GM12873 (cell line): ENCODE measurements around the gene NOG.

Experiments
- CTCF ChIP-seq: IDR thresholded peaks from 2 replicates; pipeline ENCODE4 v1.5.1; 2012; ENCODE audit warnings: low read depth, mild to moderate bottlenecking, moderate library complexity, low read length, control low read depth; ENCODE audit not compliant: insufficient read depth; ENCODE audit errors: missing control alignments

Gene NOG

DNA sequence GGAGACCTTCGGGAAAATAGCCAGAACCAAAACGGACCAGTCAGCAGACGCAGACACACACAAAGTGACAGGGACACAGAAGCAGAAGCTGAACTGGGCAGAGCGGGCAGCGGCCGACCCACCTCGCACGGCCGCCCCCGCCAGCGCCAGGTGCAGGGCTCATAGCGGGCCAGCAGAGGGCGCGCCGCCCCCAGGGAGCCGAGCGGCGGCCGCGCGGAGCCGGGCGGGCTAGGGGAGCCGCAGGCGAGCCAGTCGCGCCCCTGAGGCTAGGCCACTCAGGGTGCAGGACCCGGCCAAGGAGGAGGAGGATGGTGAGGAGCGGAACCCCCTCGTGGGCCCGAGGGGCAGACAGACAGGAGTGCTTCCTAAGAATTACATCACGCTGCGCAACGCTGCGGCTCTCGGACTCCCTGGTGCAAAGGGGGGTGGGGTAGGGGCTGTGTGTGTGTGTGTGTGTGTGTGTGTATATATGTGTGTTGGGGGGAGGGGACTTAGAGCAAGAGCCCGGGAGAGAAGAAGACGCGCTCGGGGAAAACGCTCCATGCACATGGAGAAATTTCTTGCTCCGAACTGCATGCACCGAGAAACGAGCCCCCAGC is 913 bp upstream of the NOG start:
- TF ChIP-seq CTCF: peak; percentile 80

GRCh38 chr17:56593086-56593645 is 333 bp upstream of the NOG start:
- no peak for TF ChIP-seq CTCF

GRCh38 chr17:56594320-56595107 is 1.0 kb downstream of the NOG start:
- no peak for TF ChIP-seq CTCF

- no peak for TF ChIP-seq CTCF
Measured at GRCh38 chr17:56595108-56595418, 1.6 kb downstream of the NOG start.

- no peak for TF ChIP-seq CTCF
Measured at GRCh38 chr17:56595831-56596690, 2.6 kb downstream of the NOG start.

GRCh38 chr17:56596691-56597494 is 3.4 kb downstream of the NOG start:
- TF ChIP-seq CTCF: no peak
